Right lobe of liver (tissue), 4 donors: ENCODE results near the gene ICA1.

Experiments
- POLR2A ChIP-seq: fragments of 450-650 bp; IDR thresholded peaks from one replicate; pipeline ENCODE4 v1.6.1; 2017; ENCODE audit warnings: antibody characterized with exemption, mild to moderate bottlenecking
- TF ChIP-seq, protein P1 (sequence below), 4 donors: fragments of 200-600 bp in 3 of 4; fragments of 450-650 bp in 1 of 4; IDR thresholded peaks; one replicate each; pipeline versions ENCODE4 v1.5.1 to v1.8.0; 2016 to 2022; ENCODE audit warnings: antibody characterized with exemption in 4 of 4, mild to moderate bottlenecking in 2 of 4
- donor health status: DM: no; HTN: no; CAD: no.
- donor health status: DM: no; HTN: no; CAD: no.
- donor health status: DM: no; HTN: yes; CAD: no.

- TF ChIP-seq, protein P1, sequence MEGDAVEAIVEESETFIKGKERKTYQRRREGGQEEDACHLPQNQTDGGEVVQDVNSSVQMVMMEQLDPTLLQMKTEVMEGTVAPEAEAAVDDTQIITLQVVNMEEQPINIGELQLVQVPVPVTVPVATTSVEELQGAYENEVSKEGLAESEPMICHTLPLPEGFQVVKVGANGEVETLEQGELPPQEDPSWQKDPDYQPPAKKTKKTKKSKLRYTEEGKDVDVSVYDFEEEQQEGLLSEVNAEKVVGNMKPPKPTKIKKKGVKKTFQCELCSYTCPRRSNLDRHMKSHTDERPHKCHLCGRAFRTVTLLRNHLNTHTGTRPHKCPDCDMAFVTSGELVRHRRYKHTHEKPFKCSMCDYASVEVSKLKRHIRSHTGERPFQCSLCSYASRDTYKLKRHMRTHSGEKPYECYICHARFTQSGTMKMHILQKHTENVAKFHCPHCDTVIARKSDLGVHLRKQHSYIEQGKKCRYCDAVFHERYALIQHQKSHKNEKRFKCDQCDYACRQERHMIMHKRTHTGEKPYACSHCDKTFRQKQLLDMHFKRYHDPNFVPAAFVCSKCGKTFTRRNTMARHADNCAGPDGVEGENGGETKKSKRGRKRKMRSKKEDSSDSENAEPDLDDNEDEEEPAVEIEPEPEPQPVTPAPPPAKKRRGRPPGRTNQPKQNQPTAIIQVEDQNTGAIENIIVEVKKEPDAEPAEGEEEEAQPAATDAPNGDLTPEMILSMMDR (IDR thresholded peaks at IDR 0.05): no peak
- TF ChIP-seq POLR2A: no peak
Measured at GRCh38 chr7:8135417-8135816, 126.5 kb downstream of the ICA1 start.
